NCI-H1930 (cell line): ENCODE measurements around the gene ORC3.
"Not testable (repeated sequence)": the region's sequence is repeated elsewhere in the genome, so short reads cannot be mapped to it uniquely, and the experiment has no call there.

Source experiments
- DNase-seq, 2 experiments: peaks; one replicate each; lab custom pipeline; 2025; lab: John Stamatoyannopoulos, UW

The ORC3 gene

GRCh38 chr6:87697581-87698546 is 107.9 kb downstream of the ORC3 start:
- no peak for DNase-seq

- no peak for DNase-seq
These were observed 108.6 kb downstream of the ORC3 start for GRCh38 chr6:87698547-87699006.

GRCh38 chr6:87699576-87699975 is 109.6 kb downstream of the ORC3 start:
- no peak for DNase-seq

GRCh38 chr6:87700397-87701343 is 110.7 kb downstream of the ORC3 start:
- no peak for DNase-seq

GRCh38 chr6:87701344-87701675 is 111.4 kb downstream of the ORC3 start:
- DNase-seq, result no peak

GRCh38 chr6:87701676-87702588 is 112.0 kb downstream of the ORC3 start, which contains the start of gene AKIRIN2:
AKIRIN2 (minus strand) TSS chr6:87702233; CDS start chr6:87701684, 549 bp downstream.
- peak; percentile 89 to 94 for DNase-seq

- DNase-seq, result no peak
These were observed 112.6 kb downstream of the ORC3 start for GRCh38 chr6:87702589-87702945.

GRCh38 chr6:87703039-87703438 is 113.1 kb downstream of the ORC3 start:
- DNase-seq, result not testable (repeated sequence)

GRCh38 chr6:87705070-87705691 is 115.2 kb downstream of the ORC3 start:
- DNase-seq, result no peak

GRCh38 chr6:87706187-87706966 is 116.4 kb downstream of the ORC3 start:
- DNase-seq, result no peak

GRCh38 chr6:87708581-87709427 is 118.9 kb downstream of the ORC3 start:
- DNase-seq, result not testable (repeated sequence)

- DNase-seq, result no peak
These were observed 120.2 kb downstream of the ORC3 start for GRCh38 chr6:87710090-87710489.

- not testable (repeated sequence) for DNase-seq
These were observed 122.8 kb downstream of the ORC3 start for GRCh38 chr6:87712713-87713112.

GRCh38 chr6:87714093-87714842 is 124.3 kb downstream of the ORC3 start:
- DNase-seq, result no peak
